GM10248 (cell line): ENCODE data around the gene FAR1.

ENCODE experiments used
- CTCF ChIA-PET: fragments of 300-600 bp; sonication (Branson Sonifier 250); formaldehyde crosslinking; extraction: SDS; loops from one replicate; lab custom pipeline; 2021; ENCODE audit warnings: antibody characterized with exemption; lab: Yijun Ruan, JAX
- POLR2A ChIA-PET: fragments of 350-650 bp; sonication (Branson Sonifier 250); formaldehyde crosslinking; extraction: SDS; loops from one replicate; lab custom pipeline; 2020; ENCODE audit warnings: antibody characterized with exemption; lab: Yijun Ruan, JAX
- DNase-seq: peaks from one replicate; pipeline ENCODE4 v3.0.0; 2012; ENCODE audit errors: extremely low spot score
- CTCF ChIP-seq: IDR thresholded peaks from 2 replicates; pipeline ENCODE4 v1.5.1; 2012; ENCODE audit warnings: mild to moderate bottlenecking, low read depth; ENCODE audit errors: extremely low read depth, missing control alignments, control extremely low read depth

Gene FAR1

GRCh38 chr11:13772223-13773046 is 104.0 kb downstream of the FAR1 start:
- ChIA-PET POLR2A (no interaction called here), CTCF (interaction anchor here (0.6 to 5.5 kb wide), 20 partner anchors 10 to 1302 kb away, joined by 3 to 29 read pairs (median 3); no protein-coding TSS in a partner anchor)
- peak; percentile 43 for TF ChIP-seq CTCF
- DNase-seq, result peak; percentile 24

GRCh38 chr11:13775471-13775870 is 107.0 kb downstream of the FAR1 start:
- ChIA-PET POLR2A (no interaction called here), CTCF (interaction anchor here (0.7 to 5.5 kb wide), 2 partner anchors 13 to 680 kb away, joined by 4 to 29 read pairs; no protein-coding TSS in a partner anchor)
- no peak for DNase-seq
- TF ChIP-seq CTCF, result no peak

GRCh38 chr11:13776134-13776815 is 107.8 kb downstream of the FAR1 start:
- ChIA-PET CTCF (interaction anchor here (0.7 to 0.9 kb wide), 2 partner anchors 11 to 679 kb away, joined by 3 to 4 read pairs; no protein-coding TSS in a partner anchor), POLR2A (no interaction called here)
- no peak for TF ChIP-seq CTCF
- DNase-seq, result no peak

- DNase-seq, result no peak
- POLR2A ChIA-PET, result no interaction called here
- CTCF ChIA-PET, result interaction anchor here (0.9 kb wide), 1 partner anchor 11 kb away, joined by 3 read pairs; no protein-coding TSS in a partner anchor
- TF ChIP-seq CTCF, result no peak
These were observed 109.0 kb downstream of the FAR1 start for GRCh38 chr11:13777341-13777985.

GRCh38 chr11:13778345-13778744 is 109.9 kb downstream of the FAR1 start:
- no peak for DNase-seq
- CTCF ChIA-PET, result no interaction called here
- TF ChIP-seq CTCF, result no peak
- POLR2A ChIA-PET, result no interaction called here

- ChIA-PET CTCF (no interaction called here), POLR2A (no interaction called here)
- no peak for TF ChIP-seq CTCF
- no peak for DNase-seq
These were observed 112.7 kb downstream of the FAR1 start for GRCh38 chr11:13781153-13781552.
